Left lung (tissue), 10 donors: ENCODE measurements around the gene POGZ. TPM values are rescaled to one million over a fixed set of nuclear protein-coding genes. Genes with fewer than 3 reads are reported as not detected.

ENCODE experiments used
- ATAC-seq: fragments of 200-7000 bp; cut with Tn5 transposase; one replicate; pipeline ENCODE4 v1.9.1; 2020; ENCODE audit warnings: moderate library complexity
- DNase-seq, 4 donors: peaks; one replicate each; pipeline ENCODE4 v3.0.0-alpha.2; 2013 to 2020
- H3K27ac ChIP-seq, 2 donors: fragments of 200-600 bp; sonication (generic) in 1 of 2; one replicate each; pipeline versions ENCODE4 v1.5.0 to v1.8.0; 2020 to 2021
- H3K27me3 ChIP-seq, 2 donors: fragments of 200-600 bp; sonication (generic) in 1 of 2; one replicate each; pipeline versions ENCODE4 v1.5.0 to v1.8.0; 2020 to 2021
- H3K36me3 ChIP-seq, 2 donors: fragments of 200-600 bp; sonication (generic) in 1 of 2; one replicate each; pipeline versions ENCODE4 v1.5.0 to v1.8.0; 2020 to 2021
- H3K4me1 ChIP-seq, 2 donors: fragments of 200-600 bp; one replicate each; pipeline ENCODE4 v1.8.0; 2021
- H3K4me3 ChIP-seq, 2 donors: fragments of 200-600 bp; sonication (generic) in 1 of 2; one replicate each; pipeline versions ENCODE4 v1.5.0 to v1.8.0; 2020 to 2021; ENCODE audit warnings: mild to moderate bottlenecking in 1 of 2
- H3K9me3 ChIP-seq, 2 donors: fragments of 200-600 bp; sonication (generic) in 1 of 2; one replicate each; pipeline versions ENCODE4 v1.5.0 to v1.8.0; 2020 to 2021
- CTCF ChIP-seq, 2 donors: fragments of 200-600 bp; sonication (generic) in 1 of 2; IDR thresholded peaks; one replicate each; pipeline versions ENCODE4 v1.5.0 to v1.8.0; 2021; ENCODE audit warnings: antibody characterized with exemption in 2 of 2
- intact Hi-C, 2 donors: fragments of 100-400 bp; cut with DNase I; formaldehyde crosslinking; loops; one replicate each; pipeline versions ENCODE4 v1.11.2 to v1.14.2; 2022
- polyA plus RNA-seq, 6 donors: library from polyadenylated mRNA; unstranded; fragments of 120-200 nt; gene quantifications; one replicate each; pipeline ENCODE4 v1.2.1, GENCODE V29; 2013; ENCODE audit not compliant: insufficient read length in 6 of 6
- total RNA-seq, 2 donors: library from RNA; stranded (reverse); fragmentation: NEBNext Ultra II Directional; extraction: Animal tissue kit (Norgen Biotek cat#: 25700); gene quantifications; one replicate each; pipeline ENCODE4 v1.2.1, GENCODE V29; 2021
- donor health status: DM: no; HTN: yes; CAD: no.
- donor health status: DM: no; HTN: no; CAD: no.

POGZ gene
- total and polyA plus RNA-seq, 8 donors: 65.6 to 160 (median 124) TPM

- peak; percentile 7 for ATAC-seq
- Histone ChIP-seq H3K4me1 (peaks cover 0 to 4% of the 10 kb centered on the region in 2 donors), H3K36me3 (no peaks in the 10 kb centered on the region), H3K27ac (no peak overlapping the region), H3K4me3 (no peak overlapping the region), H3K9me3 (no peaks in the 10 kb centered on the region), H3K27me3 (no peaks in the 10 kb centered on the region)
- intact Hi-C loops: no loop called here
- TF ChIP-seq CTCF (IDR thresholded peaks at IDR 0.05): no peak
- no peak for DNase-seq
Measured at GRCh38 chr1:151377150-151377884, 82.0 kb downstream of the POGZ start.

GRCh38 chr1:151373196-151373595, 86.1 kb downstream of the POGZ start:
- H3K4me3 ChIP-seq: no peak overlapping the region
- TF ChIP-seq CTCF (IDR thresholded peaks at IDR 0.05): no peak
- H3K36me3 ChIP-seq: no peaks in the 10 kb centered on the region
- H3K4me1 ChIP-seq: peaks cover 18 to 41% of the 10 kb centered on the region in 2 donors
- no peak overlapping the region for H3K27ac ChIP-seq
- ATAC-seq: no peak
- intact Hi-C loops: no loop called here
- DNase-seq: peak in 1 of 4 donors; percentile 10
- H3K27me3 ChIP-seq: no peaks in the 10 kb centered on the region
- no peaks in the 10 kb centered on the region for H3K9me3 ChIP-seq

GRCh38 chr1:151372058-151372934, 87.0 kb downstream of the POGZ start, which contains the start of gene SELENBP1:
Gene SELENBP1 (minus strand): TSS chr1:151372705. CDS start chr1:151372641, 64 bp downstream.
- DNase-seq (peak; percentile 83 to 92 (median 86)), ATAC-seq (peak; percentile 78)
- Histone ChIP-seq H3K9me3 (no peaks in the 10 kb centered on the region), H3K36me3 (no peaks in the 10 kb centered on the region), H3K27ac (peak within 1 kb of the TSS; percentile 70 to 85), H3K4me1 (peaks cover 22 to 41% of the 10 kb centered on the region in 2 donors), H3K27me3 (no peaks in the 10 kb centered on the region), H3K4me3 (peak within 1 kb of the TSS; percentile 48 to 52)
- intact Hi-C loops: no loop called here
- no peak for TF ChIP-seq CTCF (IDR thresholded peaks at IDR 0.05)

GRCh38 chr1:151371370-151372057, 87.8 kb downstream of the POGZ start:
- Histone ChIP-seq H3K36me3 (peaks cover 0 to 6% of the 10 kb centered on the region in 2 donors), H3K27me3 (no peaks in the 10 kb centered on the region), H3K9me3 (no peaks in the 10 kb centered on the region), H3K4me1 (peaks cover 22 to 41% of the 10 kb centered on the region in 2 donors), H3K4me3 (peak overlapping the region; percentile 48 to 52), H3K27ac (peak overlapping the region; percentile 70 to 85)
- intact Hi-C loops: no loop called here
- peak; percentile 85 for ATAC-seq
- TF ChIP-seq CTCF (IDR thresholded peaks at IDR 0.05): no peak
- DNase-seq: peak; percentile 73 to 85 (median 84)
